HPDE6-E6E7 (cell line): ENCODE data around the gene ADGRF1.

Experiments
- DNase-seq: peaks from one replicate; pipeline ENCODE4 v3.0.0; 2011; ENCODE audit warnings: missing footprints; ENCODE audit errors: extremely low spot score

ADGRF1 gene

DNA sequence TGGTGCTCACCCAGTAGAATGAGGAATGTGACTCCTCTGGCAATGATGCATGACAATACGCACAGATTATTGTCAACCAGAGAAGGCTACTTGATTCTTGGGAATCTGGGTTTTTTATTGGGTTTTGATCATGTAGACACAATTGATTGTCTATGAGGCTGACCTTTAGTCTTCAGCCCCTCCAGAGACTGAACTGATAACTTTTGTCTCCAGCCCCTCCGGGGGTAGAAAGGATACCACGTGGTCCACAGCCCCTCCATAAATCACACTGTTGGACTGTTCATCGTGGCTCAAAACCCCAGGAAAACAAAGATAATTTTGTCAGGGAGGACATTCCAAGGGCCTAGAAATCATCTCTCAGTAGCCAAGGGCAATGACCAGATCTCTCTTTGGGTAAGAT is 62.9 kb downstream of the ADGRF1 start:
- DNase-seq = no peak

DNA sequence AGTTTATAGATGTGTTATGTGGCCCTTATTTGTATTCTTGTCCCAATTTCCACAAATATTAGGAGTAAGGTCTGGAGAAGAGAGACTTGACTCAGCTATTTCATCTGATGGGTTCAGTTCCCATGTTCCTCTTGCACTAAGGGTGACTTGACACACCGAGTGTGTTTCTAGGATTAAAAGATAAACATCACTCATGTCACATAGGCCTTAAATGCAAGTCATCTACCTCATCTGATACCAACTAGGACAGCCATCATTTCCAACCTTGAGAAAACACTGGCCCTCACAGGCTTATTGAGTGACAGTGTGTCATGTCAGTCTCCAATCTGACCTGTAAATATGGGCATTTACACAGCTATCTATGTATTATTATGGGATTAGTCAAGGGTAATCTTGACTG is 67.3 kb downstream of the ADGRF1 start:
- DNase-seq = no peak

GRCh38 chr6:46973029-46973428 is 69.1 kb downstream of the ADGRF1 start:
- DNase-seq = no peak

GRCh38 chr6:46972531-46972930 is 69.6 kb downstream of the ADGRF1 start:
- DNase-seq = no peak

DNA sequence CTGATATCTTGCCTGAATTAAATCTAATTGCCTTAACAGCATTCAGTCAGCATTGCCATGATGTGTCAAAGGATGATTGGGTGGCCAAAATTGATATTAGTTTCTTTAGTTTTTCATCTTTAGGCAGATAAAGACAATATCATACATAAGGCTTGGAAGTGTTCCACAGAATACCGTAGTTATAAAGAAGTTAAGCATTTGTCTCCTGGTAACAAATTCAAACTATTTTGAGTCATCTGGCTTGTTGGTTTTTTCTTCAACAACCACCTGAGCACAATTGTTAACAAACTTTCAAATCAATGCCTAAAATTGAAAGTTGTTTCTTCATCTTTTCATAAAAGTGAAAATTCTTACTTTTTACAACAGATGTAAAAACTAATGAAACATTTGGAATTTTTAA is 72.9 kb downstream of the ADGRF1 start:
- no peak for DNase-seq

DNA sequence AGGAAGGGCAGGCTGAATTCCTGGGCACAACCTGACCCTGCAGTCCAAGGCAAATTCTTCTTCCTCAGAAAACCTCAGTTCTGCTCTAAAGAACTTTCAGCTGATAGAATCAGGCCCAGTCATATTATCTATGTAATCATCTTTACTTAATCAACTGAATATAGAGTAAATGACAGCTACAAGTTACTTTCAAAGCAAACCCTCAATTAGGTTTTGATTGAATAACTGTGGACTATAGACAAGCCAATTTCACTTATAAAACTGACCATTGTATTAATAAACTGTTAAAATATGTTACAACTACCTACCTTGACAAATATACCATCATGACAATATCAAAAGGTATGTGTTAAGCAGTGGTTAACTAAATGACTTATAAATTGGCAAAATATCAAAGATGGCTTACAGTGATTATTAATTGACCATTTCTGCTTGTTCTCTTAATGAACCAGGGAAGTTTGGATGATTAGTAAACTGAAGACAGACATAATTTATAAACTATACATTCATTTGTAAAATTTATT is 74.2 kb downstream of the ADGRF1 start:
- no peak for DNase-seq

- no peak for DNase-seq
These were observed 77.2 kb downstream of the ADGRF1 start for GRCh38 chr6:46964716-46965519.

- DNase-seq = no peak
These were observed 78.5 kb downstream of the ADGRF1 start for GRCh38 chr6:46963626-46964025.

DNA sequence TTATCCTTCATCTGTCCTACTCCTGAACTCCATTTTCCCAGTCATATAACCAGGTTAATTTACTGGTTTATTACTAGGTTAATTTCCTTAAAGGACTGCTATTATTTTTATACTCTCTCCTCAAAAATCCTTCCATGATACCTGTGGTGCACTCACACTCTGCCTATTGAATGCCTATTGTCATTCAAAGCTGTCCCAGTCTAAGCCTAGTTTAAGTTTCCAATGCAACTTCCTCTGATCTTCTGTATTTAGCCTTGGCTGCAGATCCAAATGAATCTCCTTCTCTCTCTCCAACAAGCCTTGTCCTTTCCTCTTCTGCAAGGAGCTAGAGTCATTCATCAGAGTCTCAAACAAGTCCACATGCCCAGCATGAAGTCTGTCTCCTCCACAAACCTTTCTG is 79.1 kb downstream of the ADGRF1 start:
- no peak for DNase-seq

DNA sequence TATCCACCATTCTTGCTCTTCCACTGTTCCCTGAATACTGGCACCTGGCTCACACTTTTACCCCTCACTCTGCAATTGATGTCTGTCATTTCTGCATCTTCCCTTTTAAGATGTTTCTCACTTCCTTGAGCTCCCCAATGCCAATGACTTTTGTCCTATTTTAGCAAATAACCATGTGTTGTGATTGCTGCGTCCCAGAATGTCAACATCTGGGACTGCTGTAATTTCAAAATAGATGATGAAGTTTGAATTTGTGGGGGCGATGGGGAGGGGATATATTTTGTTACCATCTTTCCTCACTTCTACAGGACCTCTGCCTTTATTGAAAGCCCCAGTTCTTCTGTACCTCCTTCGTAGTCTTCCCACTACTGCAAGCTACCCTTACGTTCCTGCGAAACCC is 80.4 kb downstream of the ADGRF1 start:
- no peak for DNase-seq

- no peak for DNase-seq
These were observed 80.9 kb downstream of the ADGRF1 start for GRCh38 chr6:46961232-46961631.

DNA sequence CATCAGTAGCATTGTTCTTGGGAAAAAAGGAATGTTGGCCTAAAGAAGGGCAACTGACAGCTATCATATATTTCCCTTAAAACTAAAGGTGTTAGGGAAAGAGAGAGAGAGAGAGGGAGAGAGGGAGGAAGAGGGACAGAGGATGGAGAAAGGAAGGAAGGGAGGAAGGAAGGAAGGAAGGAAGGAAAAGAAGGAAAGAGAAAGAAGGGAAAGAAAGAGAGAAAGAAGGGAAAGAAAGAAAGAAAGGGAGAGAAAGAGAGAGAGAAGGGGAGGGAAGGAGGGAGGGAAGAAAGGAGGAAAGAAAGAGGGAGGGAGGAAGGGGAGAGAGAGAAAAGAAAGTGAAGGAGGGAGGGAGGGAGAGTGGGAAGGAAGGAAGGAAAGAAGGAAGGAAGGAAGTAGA is 82.7 kb downstream of the ADGRF1 start:
- DNase-seq = no peak

GRCh38 chr6:46956409-46956808 is 85.7 kb downstream of the ADGRF1 start:
- DNase-seq = no peak

DNA sequence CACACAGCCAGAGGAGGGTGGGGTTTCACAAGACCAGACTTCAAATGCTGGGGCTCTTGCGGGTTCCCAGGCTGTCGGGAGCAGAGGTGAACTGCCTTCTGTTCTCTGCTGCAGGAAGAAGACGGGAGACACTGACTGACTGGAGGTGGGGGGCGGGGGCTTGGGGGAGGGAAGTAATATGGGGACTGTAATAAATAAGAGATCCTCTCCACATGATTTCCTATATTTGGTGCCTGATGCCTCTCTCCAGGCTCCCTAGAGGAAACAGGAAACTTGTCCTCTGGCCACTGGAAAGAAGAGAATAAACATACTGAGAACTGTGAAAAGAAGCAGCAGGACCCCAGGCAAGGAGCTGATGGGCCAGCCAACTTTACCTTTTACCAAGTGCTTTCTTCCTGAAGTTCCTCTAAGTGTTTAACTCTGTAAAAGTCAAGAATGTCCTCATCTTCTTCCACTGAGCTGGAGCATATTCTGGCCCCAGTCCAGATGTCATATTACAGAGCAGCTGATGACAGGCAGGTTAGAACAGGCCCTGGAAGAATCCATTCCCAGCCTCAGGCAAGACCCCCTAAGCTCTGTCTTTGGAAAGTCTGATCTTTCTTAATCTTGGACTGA is 87.2 kb downstream of the ADGRF1 start:
- peak; percentile 12 for DNase-seq

DNA sequence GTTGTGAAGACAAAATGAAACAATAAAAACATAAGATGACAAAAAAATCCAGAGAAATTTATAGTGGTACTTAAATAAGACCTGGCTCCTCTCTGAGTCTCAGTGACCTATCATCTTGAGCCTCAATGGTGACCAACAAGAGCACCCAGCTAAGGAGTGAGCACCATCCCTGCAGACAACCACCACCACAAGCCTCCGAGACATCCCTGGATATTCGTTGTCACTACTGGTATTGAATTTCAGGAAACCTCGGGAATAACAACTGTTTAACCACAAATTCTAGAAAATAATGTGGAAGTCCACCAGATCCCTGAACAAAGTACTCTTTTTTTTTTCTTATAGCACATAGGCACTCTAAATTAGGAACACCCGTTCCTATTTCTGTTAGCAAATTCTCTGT is 88.2 kb downstream of the ADGRF1 start:
- DNase-seq = no peak

- DNase-seq = no peak
These were observed 92.4 kb downstream of the ADGRF1 start for GRCh38 chr6:46949632-46950280.

- no peak for DNase-seq
These were observed 93.4 kb downstream of the ADGRF1 start for GRCh38 chr6:46948699-46949098.
